HuH-7.5 (cell line): ENCODE data around the gene RAD51B.
"Not testable (repeated sequence)": the region's sequence is repeated elsewhere in the genome, so short reads cannot be mapped to it uniquely, and the experiment has no call there.

Experiments
- DNase-seq: peaks from one replicate; pipeline ENCODE4 v3.0.0; 2011; ENCODE audit warnings: low spot score

Gene RAD51B

DNA sequence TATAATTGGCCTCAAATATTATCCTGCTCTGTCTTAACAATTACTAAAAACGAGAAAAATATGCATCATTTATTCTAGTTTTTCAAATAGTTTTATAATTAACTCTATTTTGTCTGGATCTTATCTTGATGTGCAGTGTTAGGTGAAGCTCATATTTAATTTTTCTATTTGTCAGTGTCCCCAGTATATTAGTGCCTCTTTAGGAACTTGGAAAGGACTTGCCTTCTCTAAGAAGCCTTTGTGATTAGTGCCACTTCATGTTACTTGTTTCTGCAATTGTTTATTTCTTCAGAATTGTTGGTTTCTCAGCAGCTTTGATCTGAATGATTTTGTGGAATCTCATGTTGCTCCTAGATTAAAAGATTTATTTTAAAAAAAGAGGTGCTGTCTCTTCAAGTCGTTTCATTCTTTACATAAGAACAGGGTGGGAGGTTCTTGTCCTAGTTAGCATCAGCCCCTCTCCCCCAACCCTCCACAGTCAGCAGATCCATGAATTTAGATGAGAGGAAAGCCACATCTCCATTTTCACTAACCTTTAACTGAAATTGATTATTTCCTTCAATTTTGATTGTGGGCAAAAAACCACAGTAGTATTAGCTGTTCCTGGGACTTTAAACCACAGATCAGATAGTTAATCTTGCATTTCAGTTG is 434.4 kb downstream of the RAD51B start:
- DNase-seq: no peak

DNA sequence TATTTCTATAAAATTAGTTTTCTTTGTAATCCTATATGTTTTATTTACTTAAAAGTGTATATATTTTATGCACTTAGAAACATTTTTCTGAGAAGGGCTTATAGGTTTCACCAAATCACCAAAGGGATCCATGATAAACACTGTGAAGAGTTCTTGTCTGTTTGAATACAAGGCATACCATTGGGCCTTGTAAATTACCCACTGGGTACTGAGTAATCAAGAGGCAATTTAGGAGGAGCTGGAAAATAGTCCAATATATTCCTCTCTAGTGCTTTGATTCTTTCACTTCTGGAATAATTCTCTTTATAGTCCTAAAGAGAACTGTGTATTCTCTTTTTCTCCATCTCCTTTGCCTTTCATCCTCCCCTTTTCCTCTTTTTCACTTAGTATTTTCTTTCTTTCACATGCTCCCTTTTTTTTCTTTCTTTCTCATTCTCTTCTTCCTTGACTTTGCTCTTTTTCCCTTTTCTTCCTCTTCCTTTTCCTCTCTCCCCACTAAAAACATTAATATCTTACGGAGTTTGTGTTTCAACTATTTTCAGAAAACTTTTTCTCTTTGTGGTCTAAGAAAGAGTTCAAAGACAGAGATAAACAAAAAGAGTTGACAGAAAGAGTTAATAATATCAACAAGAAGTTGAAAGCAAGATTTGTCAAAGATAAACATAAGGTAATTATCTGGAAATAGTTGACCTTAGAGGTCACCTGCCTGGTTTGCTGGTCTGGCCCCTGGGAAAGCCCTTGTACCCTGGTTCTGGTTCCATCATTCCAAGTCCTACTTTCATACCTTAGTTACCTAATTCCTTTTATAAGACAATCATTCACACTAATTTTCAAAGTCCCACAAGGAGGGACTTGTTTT is 435.3 kb downstream of the RAD51B start:
- no peak for DNase-seq

DNA sequence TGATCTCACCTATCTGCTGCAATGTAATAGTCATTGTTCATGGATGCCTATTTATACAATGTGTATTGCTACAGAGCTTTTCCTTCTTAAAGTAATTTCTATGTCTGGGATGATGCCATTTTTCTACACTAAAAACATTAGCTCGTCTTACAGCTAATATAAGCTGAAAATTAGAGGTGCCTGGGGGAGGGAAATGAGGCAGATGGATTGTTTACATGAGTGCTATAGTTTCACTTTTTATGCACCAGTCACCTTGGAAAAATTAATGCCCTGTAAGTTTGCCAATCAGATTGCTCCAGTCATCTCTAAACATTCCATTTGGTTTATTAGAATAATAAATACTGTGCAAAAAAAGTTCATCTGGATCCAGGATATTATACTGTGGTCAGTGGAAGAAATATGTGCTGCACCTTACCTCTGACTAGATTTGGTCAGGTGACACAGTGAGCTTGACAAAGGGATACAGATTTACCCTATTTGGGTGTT is 436.2 kb downstream of the RAD51B start:
- no peak for DNase-seq

DNA sequence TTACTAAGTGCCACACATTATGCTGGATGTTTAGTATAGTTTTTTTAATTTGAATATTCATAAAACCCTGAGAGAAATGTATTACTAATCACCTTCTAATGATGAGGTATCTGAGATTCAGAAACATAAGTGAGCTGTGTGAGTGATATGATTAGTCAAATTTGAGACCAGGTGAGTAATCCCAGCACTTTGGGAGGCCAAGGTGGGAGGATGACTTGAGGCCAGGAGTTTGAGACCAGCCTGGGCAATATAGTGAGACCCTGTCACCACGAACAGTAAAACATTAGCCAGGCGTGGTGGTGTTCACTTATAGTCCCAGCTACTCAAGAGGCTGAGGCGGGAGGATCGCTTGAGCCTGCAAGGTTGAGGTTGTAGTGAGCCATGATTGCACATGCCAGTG is 438.4 kb downstream of the RAD51B start:
- no peak for DNase-seq

DNA sequence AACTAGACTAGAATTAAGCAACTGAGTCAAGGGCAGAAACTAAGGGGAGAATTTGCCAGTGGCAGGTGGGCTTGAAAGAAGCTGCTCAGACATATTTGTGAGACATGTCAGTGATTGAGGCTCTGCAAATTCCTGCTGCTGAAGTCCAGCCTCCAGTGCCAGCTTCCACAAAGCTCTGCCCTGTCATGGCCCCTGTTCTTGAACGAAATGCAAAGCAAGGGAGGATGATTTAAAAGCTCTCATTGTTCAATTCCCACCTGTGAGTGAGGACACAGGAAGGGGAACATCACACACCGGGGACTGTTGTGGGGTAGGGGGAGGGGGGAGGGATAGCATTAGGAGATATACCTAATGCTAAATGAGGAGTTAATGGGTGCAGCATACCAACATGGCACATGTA is 439.4 kb downstream of the RAD51B start:
- not testable (repeated sequence) for DNase-seq

DNA sequence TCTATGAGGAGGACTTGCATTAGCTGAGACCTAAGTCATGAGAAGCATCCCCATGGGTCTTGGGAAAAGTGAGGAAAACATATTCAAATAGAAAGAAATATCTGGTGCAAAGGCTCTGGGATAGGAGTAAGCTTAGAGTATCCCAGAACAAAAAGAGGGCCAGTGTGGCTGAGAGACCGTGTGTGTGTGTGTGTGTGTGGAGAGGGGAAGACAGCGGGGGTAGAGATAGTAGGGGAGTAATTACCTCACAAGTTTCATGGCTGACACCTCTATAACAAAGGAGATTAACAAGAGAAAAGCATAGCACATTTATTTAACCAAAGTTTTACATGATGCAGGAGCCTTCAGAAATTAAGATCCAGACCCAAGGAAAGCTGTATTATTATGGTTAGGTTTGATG is 440.5 kb downstream of the RAD51B start:
- DNase-seq: no peak

DNA sequence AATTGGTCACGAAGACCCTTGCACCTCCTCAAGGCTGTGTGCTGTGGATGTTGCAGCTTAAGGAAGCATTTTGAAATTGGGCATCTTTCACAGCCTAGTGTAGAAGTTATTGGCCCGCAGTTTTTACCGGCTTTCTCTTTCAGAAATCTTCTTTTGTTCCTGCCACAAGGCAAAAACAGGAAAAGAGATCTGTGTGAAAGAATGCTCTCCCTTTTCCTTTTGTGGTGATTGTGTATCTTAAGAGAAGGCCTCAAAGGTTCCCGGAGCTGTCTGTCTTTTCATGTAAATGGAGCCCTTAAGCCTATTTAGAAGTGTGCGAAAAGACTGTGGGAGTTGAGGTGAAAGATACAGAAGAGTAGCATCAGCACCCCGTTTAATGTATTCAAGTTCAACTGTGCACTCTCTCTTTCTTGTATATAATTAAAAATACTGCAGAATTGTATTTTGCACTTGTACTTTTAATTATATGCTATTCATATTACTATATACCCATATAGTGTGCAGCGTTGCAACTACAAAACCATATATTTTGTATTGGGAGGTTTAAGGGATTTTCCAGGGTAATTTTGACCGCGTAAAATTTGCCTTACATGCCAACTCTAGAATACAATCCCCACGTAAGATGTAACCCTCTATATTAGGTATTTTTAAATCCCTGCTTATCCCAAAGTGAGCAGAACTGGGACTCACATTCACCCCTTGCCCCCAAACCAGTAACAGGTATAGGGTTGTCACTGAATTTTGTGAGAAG is 441.7 kb downstream of the RAD51B start:
- DNase-seq: no peak

DNA sequence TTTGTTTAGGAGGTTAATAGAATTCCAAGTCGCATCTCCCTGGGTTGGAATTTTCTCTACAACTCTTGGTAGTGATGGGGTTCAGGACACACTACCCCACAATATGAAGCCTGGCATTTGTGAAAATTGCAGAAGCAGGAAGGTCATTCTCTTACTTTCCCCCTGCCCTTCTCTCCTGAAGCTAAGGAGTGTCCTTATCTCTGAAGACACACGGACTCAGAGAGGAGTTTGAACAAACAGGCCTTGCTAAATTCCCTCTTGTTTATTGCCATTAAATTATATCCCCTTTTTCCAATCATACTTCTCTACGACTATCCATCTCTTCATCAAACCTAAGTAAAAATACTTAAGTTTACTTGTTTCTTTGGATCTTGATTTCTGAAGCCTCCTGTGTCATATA is 443.0 kb downstream of the RAD51B start:
- DNase-seq: no peak

DNA sequence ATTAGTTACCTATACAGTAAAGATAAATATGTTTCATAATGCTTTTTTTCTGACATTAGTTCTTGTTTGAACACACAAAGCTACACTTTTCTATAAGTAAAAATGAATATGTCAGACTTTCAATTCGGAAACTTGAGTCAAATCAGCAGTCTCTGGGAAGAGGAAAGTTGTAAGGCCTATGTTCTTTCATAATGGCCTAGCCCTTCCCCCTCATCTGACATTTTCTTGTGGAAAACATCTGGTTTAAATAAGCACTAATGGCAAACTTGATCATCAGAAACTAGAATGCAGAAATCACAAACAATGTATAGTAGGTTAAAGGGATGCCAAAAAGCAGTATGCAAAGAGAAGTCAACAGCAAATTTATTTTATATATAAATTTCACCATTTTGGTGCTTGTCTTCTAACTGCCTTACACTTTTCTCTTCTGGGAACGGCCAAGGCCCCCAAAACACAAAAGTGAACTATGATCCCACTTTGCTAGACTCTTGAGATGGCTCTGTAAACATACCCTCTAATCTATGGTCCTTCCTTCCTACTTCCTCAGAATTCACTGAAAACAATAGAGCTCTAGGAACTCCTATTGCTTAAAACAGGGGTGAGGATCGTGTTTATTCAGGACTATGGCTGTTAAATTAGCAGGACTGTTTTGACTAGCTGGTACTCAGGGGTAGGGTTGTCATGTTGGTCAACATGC is 444.1 kb downstream of the RAD51B start:
- DNase-seq: no peak

DNA sequence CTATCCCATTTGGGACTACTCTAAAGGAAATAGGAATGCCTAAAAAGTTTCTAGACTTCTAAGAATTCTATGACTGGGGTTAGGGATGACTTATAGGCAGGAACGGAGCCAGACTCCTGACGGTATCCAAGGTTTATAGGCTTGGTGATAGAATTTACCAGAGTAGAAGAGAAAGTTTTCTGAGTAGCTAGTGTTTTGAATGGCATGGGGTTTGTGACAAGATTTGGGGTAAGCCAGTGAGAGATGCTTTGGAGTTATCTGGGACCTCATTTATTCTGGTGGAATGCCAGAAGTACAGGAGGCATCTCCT is 444.6 kb downstream of the RAD51B start:
- no peak for DNase-seq

DNA sequence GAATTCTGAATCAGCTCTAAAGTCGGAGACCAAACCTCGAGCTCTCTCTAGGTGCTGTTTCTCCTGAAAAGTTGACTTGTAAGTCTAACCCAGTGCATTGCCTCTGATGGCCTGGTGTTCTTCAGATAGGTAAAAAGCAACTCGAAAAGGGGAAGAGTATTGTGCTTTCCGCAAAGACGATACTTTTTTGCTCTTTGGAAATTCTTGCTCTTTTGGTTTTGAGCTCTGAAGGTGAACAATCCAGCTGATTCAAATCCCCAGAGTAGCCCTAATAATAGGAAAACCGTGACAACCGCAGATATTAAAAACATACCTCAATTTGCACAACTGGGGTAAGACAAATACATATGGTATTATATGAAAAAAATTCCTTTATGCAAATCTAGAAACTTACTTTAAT is 447.4 kb downstream of the RAD51B start:
- no peak for DNase-seq

DNA sequence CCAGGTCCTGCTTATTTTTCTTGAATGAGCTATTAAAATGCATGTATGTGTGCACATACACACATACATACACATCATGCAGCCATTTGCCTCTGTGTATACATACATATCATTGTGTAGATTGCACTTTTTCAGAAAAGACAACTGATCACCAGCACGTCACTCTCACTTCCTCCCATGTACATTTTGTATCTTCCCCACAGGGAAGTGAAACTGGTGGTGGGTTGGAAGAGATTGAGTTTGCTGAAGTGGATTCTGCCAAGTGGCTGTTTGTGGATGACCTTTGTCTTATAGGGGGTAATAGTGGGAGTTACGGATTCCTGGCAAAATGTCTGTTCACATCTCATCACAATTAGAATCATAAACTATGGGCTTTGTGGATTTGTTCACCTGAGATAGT is 448.6 kb downstream of the RAD51B start:
- DNase-seq: no peak

DNA sequence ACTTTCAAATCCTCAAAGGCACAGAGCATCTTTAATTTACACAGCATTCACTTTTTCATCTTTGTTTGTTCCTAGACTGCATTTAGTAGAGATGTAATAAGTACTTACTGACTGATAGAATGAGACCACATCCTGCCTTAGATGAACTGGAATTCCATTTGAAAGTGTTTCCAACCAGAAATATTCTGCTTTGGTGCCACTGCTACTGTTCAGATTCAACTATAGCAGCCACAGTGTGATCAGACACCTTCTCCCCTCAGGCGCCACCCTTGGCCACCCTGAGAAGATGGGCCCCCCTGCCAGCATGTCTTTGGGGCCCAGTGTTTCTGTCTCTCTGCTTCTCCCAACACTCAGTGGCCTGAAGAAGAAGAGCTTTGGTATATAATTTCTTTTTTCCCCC is 449.1 kb downstream of the RAD51B start:
- DNase-seq: no peak

DNA sequence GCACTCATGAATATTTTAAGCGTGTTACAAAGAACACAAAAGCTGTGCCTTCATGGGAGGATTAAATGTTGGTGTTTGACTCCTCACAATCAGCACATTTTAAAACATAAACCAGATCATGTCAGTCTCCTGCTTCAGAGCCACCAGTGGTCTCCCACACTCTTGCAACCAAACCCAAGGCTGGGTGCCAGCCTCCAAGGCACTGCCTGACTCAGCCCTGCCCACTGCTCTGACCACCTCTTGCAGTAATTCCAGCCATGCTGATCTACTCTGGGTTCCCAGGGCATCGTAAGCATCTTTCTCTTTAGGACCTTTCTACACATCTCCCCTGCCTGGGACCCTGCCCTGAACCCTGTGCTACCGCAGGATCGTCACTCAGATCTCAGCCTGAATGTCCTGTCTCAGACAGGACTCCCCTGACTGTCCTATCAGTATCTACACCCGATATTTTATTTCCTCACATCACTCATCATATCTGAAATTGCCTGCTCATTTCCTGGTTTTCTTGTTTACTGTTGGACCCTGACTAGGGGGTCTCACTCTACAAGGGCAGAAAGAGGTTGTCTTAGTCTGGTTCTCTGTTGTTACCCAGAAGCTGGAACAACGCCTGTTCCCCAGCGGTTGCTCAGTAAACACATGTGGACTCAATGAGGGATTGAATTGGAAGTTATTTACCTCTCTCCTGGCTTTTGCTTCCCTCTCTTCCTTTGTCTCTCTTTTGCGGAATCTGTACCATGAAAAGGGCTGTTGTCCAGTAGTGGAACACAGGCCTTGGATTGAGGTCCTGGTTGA is 449.8 kb downstream of the RAD51B start:
- DNase-seq: no peak

DNA sequence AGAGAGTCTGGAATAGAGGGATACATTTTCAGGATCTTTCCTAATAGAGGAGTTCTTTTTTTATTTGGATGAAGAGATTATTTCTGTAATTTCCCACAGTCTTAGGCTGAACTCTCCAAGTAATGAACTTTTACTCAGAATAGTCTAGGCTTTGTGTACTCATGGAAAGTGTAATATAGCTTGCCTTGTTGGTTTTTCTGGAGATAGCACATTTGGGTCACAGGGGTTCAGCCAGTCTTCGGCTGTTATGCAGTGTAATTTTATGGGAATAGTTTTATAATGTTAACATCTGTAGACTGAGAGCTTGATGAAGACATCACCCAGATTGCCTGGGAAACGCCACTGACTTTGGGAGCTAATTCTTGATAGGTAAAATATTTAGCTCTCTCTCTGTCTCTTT is 450.8 kb downstream of the RAD51B start:
- DNase-seq: no peak

DNA sequence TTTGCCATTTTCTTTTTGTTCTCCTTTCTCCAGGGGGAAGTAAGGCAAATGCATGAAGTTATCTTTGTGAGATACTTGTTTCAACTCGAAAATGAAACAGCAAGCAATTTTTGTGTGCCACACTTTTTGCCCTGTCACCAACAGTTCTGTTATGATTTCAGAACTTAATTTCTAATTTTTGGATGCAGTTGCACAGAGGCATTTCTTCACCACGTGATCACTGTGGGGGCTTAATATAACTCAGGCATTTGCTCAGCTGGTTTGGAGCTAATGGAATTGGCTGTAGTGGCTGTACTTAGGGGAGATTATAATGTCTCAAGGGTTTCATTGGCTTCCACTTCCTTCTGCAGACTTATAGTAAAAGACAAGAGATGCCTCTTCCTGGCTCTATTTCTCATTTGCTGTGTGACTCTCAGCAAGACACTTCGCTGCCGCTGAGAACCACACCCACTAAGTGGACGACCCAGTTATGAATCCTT is 452.4 kb downstream of the RAD51B start:
- no peak for DNase-seq

DNA sequence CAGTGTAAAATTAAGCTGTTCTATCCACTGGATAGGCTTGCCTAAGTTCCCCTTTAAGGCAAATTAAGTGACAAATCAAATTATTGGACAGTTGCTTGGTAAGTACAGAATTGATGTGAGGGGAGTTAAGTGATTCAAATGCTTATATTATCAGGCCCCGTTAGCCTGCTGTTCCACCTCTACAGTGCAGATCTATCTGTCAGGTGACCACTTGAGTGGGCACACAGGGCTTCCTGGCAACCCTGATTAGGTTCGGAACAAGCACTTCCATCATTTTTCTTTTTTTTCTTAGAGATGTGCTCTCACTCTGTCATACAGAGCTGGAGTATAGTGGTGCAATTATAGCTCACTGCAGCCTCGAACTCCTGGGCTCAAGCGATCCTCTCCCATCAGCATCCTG is 453.8 kb downstream of the RAD51B start:
- DNase-seq: no peak

DNA sequence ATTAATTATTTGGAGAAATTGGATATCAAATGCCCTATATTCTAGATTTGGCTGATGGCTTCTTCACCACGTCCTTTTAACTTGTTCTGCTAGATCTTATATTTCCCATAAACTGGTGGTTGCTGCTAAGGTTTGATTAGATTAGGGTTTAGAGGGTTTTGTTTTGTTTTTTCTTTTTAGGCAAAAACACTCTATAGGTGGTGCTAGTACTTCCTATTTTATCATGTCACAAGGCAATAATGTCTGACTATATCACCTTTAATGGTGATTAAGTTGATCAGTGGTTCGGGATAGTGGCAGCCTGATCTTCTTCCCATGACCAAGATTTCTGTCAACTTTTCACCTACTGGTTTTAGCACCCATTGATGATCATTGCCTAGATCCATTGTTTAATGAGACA is 455.1 kb downstream of the RAD51B start:
- DNase-seq: no peak

DNA sequence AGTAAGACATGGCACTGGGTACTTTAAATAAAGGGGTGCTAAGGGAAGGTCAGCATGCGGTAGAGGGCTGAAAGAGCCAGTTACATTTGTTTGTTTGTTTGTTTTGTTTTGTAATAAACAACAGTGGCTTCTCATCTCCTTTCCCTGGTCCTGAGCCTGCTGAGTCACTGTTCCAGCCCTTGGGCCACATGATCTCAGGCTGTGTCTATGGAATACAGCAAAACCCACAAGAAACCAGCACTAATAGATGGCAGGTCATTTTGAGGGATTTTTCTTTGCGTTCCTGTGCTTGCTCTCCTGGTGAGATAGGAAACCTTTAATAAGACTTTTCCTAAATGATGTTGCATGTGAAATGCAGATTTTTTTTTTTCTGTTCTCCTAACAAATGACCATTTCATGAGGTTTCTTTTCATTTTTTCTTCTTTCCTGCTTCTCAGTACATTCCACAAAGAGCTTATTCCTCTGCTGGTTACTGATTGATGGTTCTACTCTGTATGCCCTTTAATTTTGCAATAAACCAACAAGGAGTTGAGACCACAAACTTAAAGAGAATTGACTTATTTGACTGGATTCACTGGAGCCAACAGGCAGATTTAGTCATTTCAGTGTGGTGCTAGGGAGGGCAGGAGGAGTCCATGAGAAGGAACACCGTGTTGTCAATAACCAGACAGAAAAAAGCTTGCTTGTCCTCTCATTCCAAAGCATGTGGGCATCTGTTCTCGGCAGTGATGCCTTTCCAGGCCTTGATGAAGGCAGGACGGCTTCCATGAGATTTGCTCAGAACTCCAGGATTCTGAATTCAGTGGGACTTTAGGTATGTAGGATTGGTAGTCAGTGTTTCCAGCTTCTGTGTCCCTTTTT is 459.2 kb downstream of the RAD51B start:
- DNase-seq: no peak

DNA sequence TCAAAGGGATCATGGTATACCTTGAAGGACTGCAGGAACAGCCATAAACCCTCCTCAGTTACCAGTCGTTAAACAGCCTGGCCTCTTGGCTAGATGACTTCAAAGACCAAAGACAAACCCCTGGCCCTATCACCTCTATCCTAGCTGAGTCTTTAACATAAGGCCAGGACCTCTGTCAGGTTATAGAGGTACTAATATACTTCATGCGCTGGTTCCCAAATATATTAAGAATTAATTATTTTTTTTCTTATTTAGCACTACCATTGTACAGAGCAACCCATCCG is 459.8 kb downstream of the RAD51B start:
- DNase-seq: no peak

DNA sequence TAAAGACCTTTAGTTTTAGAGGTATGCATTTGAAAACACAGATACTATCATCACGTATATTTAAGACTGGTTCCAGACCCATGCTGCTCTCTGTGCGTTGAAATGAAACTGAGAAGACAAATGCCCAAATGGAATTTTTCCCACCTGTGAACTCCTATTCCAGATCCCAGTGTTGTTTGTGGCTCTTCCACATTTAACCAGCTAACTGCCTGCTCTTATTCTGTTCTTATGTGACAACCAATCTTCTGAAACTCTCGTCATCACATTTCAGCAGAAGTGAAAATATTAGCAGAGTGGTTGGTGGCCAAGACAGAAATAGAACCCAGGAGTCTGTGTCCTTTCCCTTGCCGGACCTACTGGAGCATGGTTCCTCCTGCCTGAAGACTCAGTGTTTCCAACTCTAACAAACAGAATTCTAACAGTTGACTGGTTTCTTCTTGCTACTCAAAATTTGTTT is 460.2 kb downstream of the RAD51B start:
- no peak for DNase-seq
